Small intestine (tissue), 7 donors: ENCODE measurements around the gene VSIG1. TPM values are rescaled to one million over a fixed set of nuclear protein-coding genes. Genes with fewer than 3 reads are reported as not detected.

Source experiments
- DNase-seq, 2 donors: peaks; one replicate each; pipeline versions ENCODE4 v3.0.0 to v3.0.0-alpha.2; 2013
- FAIRE-seq: peaks from 2 replicates; lab custom pipeline; 2012; peaks lifted over from hg19 to GRCh38; lab: Jason Lieb, UNC
- H3K27ac ChIP-seq, 3 donors: one replicate each; pipeline ENCODE4 v1.5.1; 2013; ENCODE audit warnings: low read length in 2 of 3, mild to moderate bottlenecking in 2 of 3, control low read depth in 1 of 3, inconsistent platforms in 1 of 3, low read depth in 1 of 3, moderate library complexity in 1 of 3
- H3K27me3 ChIP-seq, 3 donors: one replicate each; pipeline ENCODE4 v1.6.1; 2013; ENCODE audit warnings: low read length in 3 of 3, inconsistent platforms in 1 of 3; ENCODE audit not compliant: control insufficient read depth in 3 of 3, insufficient read depth in 3 of 3
- H3K36me3 ChIP-seq, 3 donors: one replicate each; pipeline ENCODE4 v1.6.1; 2013; ENCODE audit warnings: low read length in 3 of 3, inconsistent platforms in 1 of 3, low read depth in 1 of 3, mild to moderate bottlenecking in 1 of 3, moderate library complexity in 1 of 3; ENCODE audit not compliant: control insufficient read depth in 3 of 3, insufficient read depth in 2 of 3
- H3K4me1 ChIP-seq, 3 donors: one replicate each; pipeline ENCODE4 v1.6.1; 2013; ENCODE audit warnings: low read length in 2 of 3, inconsistent platforms in 1 of 3, low read depth in 1 of 3, mild to moderate bottlenecking in 1 of 3, moderate library complexity in 1 of 3; ENCODE audit not compliant: control insufficient read depth in 3 of 3, insufficient read depth in 2 of 3
- H3K4me3 ChIP-seq, 3 donors: one replicate each; pipeline ENCODE4 v1.5.1; 2013; ENCODE audit warnings: low read length in 3 of 3, control low read depth in 1 of 3, inconsistent platforms in 1 of 3, low read depth in 1 of 3, mild to moderate bottlenecking in 1 of 3, moderate library complexity in 1 of 3
- H3K9me3 ChIP-seq, 2 donors: one replicate each; pipeline ENCODE4 v1.6.1; 2013; ENCODE audit warnings: low read depth in 1 of 2, low read length in 1 of 2; ENCODE audit not compliant: control insufficient read depth in 2 of 2, insufficient read depth in 1 of 2
- WGBS, 3 donors: extraction: QIAGEN DNeasy Blood & Tissue Kit; methylation state at CpG; one replicate each; pipeline ENCODE4 v1.1.7; 2013; 5-methylcytosine and 5-hydroxymethylcytosine counted together
- polyA plus RNA-seq, 4 donors: library from polyadenylated mRNA; stranded (reverse) in 3 of 4; unstranded in 1 of 4; fragments of 200-250 nt in 3 of 4; fragments of 120-200 nt in 1 of 4; gene quantifications; one replicate each; pipeline versions ENCODE4 v1.2.1 to v1.2.3, GENCODE V29; 2013
- donor health status: healthy with polysubstance abuse.
- donor health status: control.
- donor health status: control.
- donor health status: Bipolar disorder and iron deficiency.
- donor health status: healthy.

VSIG1 gene
- polyA plus RNA-seq, 4 donors = 0.16 to 0.45 (median 0.43) TPM; not detected in 1

GRCh38 chrX:108097380-108097779 lies 52.5 kb downstream of the VSIG1 start:
- 92 to 100% (median 96%) methylated on average over 2 of the region's 2 CpGs for WGBS, 3 donors

DNA sequence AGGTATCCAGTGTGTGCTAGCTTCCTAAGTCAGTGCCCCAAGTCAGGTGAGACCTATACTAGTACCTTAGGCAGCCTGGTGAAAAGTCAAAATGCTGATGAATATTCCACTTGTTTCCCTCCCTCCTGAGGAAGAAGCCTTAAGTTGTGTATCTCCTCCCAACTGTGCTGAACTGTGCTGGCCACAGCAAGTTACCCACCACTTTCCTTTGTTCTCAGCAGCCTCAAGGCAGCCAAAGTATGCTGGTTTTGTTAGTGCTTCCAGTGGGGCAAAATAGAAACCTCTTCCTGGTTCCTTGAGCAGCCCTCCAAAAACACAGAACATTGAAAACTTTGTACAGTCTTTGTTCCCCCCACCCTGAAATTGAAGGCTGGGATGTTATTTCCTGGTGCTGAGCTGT lies 60.6 kb downstream of the VSIG1 start:
- Histone ChIP-seq H3K4me3 (no peak overlapping the region), H3K27ac (no peak overlapping the region), H3K4me1 (no peaks in the 10 kb centered on the region), H3K9me3 (no peaks in the 10 kb centered on the region), H3K36me3 (no peaks in the 10 kb centered on the region), H3K27me3 (no peaks in the 10 kb centered on the region)
- no peak for FAIRE-seq
- no peak for DNase-seq

More at GRCh38 chrX:108097380-108097779, 52.5 kb downstream of the VSIG1 start:
- H3K4me1 ChIP-seq = no peaks in the 10 kb centered on the region
- no peaks in the 10 kb centered on the region for H3K27me3 ChIP-seq
- H3K4me3 ChIP-seq = no peak overlapping the region
- H3K27ac ChIP-seq = no peak overlapping the region
- no peaks in the 10 kb centered on the region for H3K9me3 ChIP-seq
- FAIRE-seq (peak; percentile 74), DNase-seq (no peak)
- H3K36me3 ChIP-seq = no peaks in the 10 kb centered on the region

DNA sequence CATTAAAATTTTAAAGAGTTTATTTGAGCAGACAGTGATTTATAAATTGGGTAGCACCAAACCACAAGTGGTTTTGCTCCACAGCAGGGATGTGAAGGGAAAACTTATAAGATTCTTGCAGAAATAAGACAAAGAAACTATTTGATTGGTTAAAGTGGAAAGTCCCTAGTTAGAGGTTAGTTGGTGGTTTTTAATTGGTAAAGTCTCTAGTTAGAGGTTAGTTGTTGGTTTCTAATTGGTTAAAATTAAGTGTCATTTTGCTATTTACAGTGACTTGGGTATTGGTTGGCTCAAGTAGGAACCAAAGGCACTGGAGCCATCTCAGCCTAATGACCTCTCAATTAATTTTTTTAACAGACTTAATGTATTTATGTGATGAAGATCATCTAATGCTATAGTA lies 69.7 kb downstream of the VSIG1 start:
- Histone ChIP-seq H3K4me3 (no peak overlapping the region), H3K36me3 (no peaks in the 10 kb centered on the region), H3K27me3 (no peaks in the 10 kb centered on the region), H3K27ac (no peak overlapping the region), H3K9me3 (no peaks in the 10 kb centered on the region), H3K4me1 (no peaks in the 10 kb centered on the region)
- FAIRE-seq (no peak), DNase-seq (no peak)

GRCh38 chrX:108117988-108118387 lies 73.1 kb downstream of the VSIG1 start:
- FAIRE-seq (no peak), DNase-seq (peak in 1 of 2 donors; percentile 5)
- Histone ChIP-seq H3K9me3 (no peaks in the 10 kb centered on the region), H3K4me3 (no peak overlapping the region), H3K27ac (no peak overlapping the region), H3K4me1 (no peaks in the 10 kb centered on the region), H3K27me3 (no peaks in the 10 kb centered on the region), H3K36me3 (no peaks in the 10 kb centered on the region)
- 23 to 49% (median 36%) methylated on average over 3 of the region's 3 CpGs for WGBS, 3 donors

- no peak overlapping the region for H3K27ac ChIP-seq
- DNase-seq (no peak), FAIRE-seq (no peak)
- H3K9me3 ChIP-seq = no peaks in the 10 kb centered on the region
- no peaks in the 10 kb centered on the region for H3K36me3 ChIP-seq
- H3K27me3 ChIP-seq = no peaks in the 10 kb centered on the region
- 62 to 66% (median 62%) methylated on average over 3 of the region's 3 CpGs for WGBS, 3 donors
- no peak overlapping the region for H3K4me3 ChIP-seq
- no peaks in the 10 kb centered on the region for H3K4me1 ChIP-seq
These were observed 76.4 kb downstream of the VSIG1 start for GRCh38 chrX:108121291-108121690.

DNA sequence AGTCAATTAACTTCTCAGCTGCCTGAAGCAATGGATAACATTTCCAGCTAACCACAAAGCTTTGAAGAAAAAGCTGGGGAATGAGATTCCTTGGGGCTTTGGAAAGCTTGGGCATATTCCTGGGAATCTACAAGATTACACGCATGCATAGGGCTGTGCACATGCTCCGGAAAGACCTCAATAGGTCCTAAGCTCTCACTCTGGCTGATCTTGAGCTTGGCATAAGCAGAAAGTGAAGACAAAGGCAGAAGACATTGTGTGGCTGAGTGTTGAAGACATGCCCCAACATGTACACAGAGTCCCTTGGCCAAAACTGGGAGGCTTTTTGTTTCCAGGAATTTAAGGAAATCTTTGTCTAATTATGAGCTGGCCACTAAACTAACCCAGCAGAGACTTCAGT lies 77.9 kb downstream of the VSIG1 start:
- no peaks in the 10 kb centered on the region for H3K27me3 ChIP-seq
- no peak for FAIRE-seq
- 79 to 97% (median 83%) methylated on average over 2 of the region's 2 CpGs for WGBS, 3 donors

GRCh38 chrX:108123591-108124366 lies 78.9 kb downstream of the VSIG1 start:
- 75 to 99% (median 90%) methylated on average over 3 of the region's 3 CpGs for WGBS, 3 donors
- H3K27me3 ChIP-seq = no peaks in the 10 kb centered on the region
- peaks cover 0 to 2% (median 0%) of the 10 kb centered on the region in 3 donors for H3K36me3 ChIP-seq
- peaks cover 0 to 3% (median 0%) of the 10 kb centered on the region in 3 donors for H3K4me1 ChIP-seq
- FAIRE-seq (no peak), DNase-seq (no peak)
- no peaks in the 10 kb centered on the region for H3K9me3 ChIP-seq
- H3K27ac ChIP-seq = no peak overlapping the region
- H3K4me3 ChIP-seq = no peak overlapping the region

More for the DNA sequence above, 77.9 kb downstream of the VSIG1 start:
- Histone ChIP-seq H3K27ac (no peak overlapping the region), H3K9me3 (no peaks in the 10 kb centered on the region), H3K36me3 (peaks cover 0 to 2% (median 0%) of the 10 kb centered on the region in 3 donors), H3K4me1 (peaks cover 0 to 3% (median 0%) of the 10 kb centered on the region in 3 donors), H3K4me3 (no peak overlapping the region)
- DNase-seq = no peak

GRCh38 chrX:108126661-108127060 lies 81.8 kb downstream of the VSIG1 start:
- peak overlapping the region in 1 of 3 donors; percentile 55 for H3K27ac ChIP-seq
- H3K27me3 ChIP-seq = no peaks in the 10 kb centered on the region
- peaks cover 0 to 2% (median 0%) of the 10 kb centered on the region in 3 donors for H3K36me3 ChIP-seq
- DNase-seq (peak in 1 of 2 donors; percentile 17), FAIRE-seq (no peak)
- H3K4me3 ChIP-seq = no peak overlapping the region
- peaks cover 0 to 3% (median 0%) of the 10 kb centered on the region in 3 donors for H3K4me1 ChIP-seq
- 68 to 91% (median 83%) methylated on average over 2 of the region's 2 CpGs for WGBS, 3 donors
- H3K9me3 ChIP-seq = no peaks in the 10 kb centered on the region
